HL-60 (cell line): Measurements from ENCODE around the gene DYRK1B.

Experiments used
- DNase-seq, 2 experiments: peaks; one replicate each; pipeline ENCODE4 v3.0.0-alpha.2; 2010 to 2020; ENCODE audit warnings: low read depth in 1 of 2, low spot score in 1 of 2
- H3K27ac ChIP-seq: fragments of 250-450 bp; sonication (Bioruptor Pico); replicated peaks from 2 replicates; pipeline ENCODE4 v1.5.1; 2020; ENCODE audit warnings: mild to moderate bottlenecking, moderate library complexity
- H3K27me3 ChIP-seq: fragments of 250-450 bp; sonication (Bioruptor Pico); 2 replicates; pipeline ENCODE4 v1.5.1; 2021; ENCODE audit warnings: mild to moderate bottlenecking, moderate library complexity; ENCODE audit not compliant: insufficient read depth, poor library complexity, severe bottlenecking
- H3K4me3 ChIP-seq: replicated peaks from 2 replicates; pipeline ENCODE4 v1.5.1; 2011; ENCODE audit warnings: mild to moderate bottlenecking, control low read depth, low read length; ENCODE audit not compliant: insufficient read depth
- CTCF ChIP-seq: IDR thresholded peaks from one replicate; pipeline ENCODE4 v1.5.1; 2011; ENCODE audit warnings: low read length, control low read depth, inconsistent platforms; ENCODE audit not compliant: insufficient read depth
- GABPA ChIP-seq: IDR thresholded peaks from 2 replicates; pipeline ENCODE4 v1.6.1; 2012; ENCODE audit warnings: low read depth
- POLR2AphosphoS5 ChIP-seq: IDR thresholded peaks from 2 replicates; pipeline ENCODE4 v1.6.1; 2012; ENCODE audit warnings: low read depth
- REST ChIP-seq: IDR thresholded peaks from 2 replicates; pipeline ENCODE4 v1.6.1; 2012; ENCODE audit warnings: low read depth; ENCODE audit not compliant: insufficient replicate concordance
- SPI1 ChIP-seq: IDR thresholded peaks from 2 replicates; pipeline ENCODE4 v1.6.1; 2012; ENCODE audit warnings: low read depth, mild to moderate bottlenecking, borderline replicate concordance

DYRK1B gene

GRCh38 chr19:39864118-39864517 lies 30.2 kb upstream of the DYRK1B start:
- TF ChIP-seq REST (no peak), CTCF (no peak), GABPA (no peak), POLR2AphosphoS5 (no peak), SPI1 (no peak)
- H3K27ac ChIP-seq = no peak overlapping the region
- H3K27me3 ChIP-seq = no peaks in the 10 kb centered on the region

GRCh38 chr19:39858541-39858940 lies 24.6 kb upstream of the DYRK1B start:
- Histone ChIP-seq H3K4me3 (no peak overlapping the region), H3K27ac (no peak overlapping the region), H3K27me3 (no peaks in the 10 kb centered on the region)
- DNase-seq = no peak
- TF ChIP-seq REST (no peak), SPI1 (no peak), CTCF (no peak), POLR2AphosphoS5 (no peak), GABPA (no peak)

More at GRCh38 chr19:39864118-39864517, 30.2 kb upstream of the DYRK1B start:
- H3K4me3 ChIP-seq = no peak overlapping the region
- DNase-seq = no peak

- DNase-seq = no peak
- TF ChIP-seq CTCF = no peak
- no peak for TF ChIP-seq POLR2AphosphoS5
- Histone ChIP-seq H3K27me3 (no peaks in the 10 kb centered on the region), H3K27ac (no peak overlapping the region), H3K4me3 (no peak overlapping the region)
These were observed 18.9 kb upstream of the DYRK1B start for GRCh38 chr19:39852882-39853281.

- TF ChIP-seq GABPA = no peak
- TF ChIP-seq CTCF = no peak
- TF ChIP-seq REST = no peak
- no peak for TF ChIP-seq SPI1
- no peak for TF ChIP-seq POLR2AphosphoS5
- H3K4me3 ChIP-seq = no peak overlapping the region
- DNase-seq = no peak
These were observed 16.9 kb upstream of the DYRK1B start for GRCh38 chr19:39850892-39851291.

More at GRCh38 chr19:39850892-39851291, 16.9 kb upstream of the DYRK1B start:
- no peak overlapping the region for H3K27ac ChIP-seq
- H3K27me3 ChIP-seq = no peaks in the 10 kb centered on the region
